Natural killer cell (primary cell): ENCODE data around the gene TMEM51. TPM values are rescaled to one million over a fixed set of nuclear protein-coding genes. Genes with fewer than 3 reads are reported as not detected.

Source experiments
- ATAC-seq, 3 donors: fragments of 150-1000 bp in 2 of 3; fragments of 200-7000 bp in 1 of 3; cut with Tn5 transposase; 1 replicate in 1 of 3; 2 replicates in 2 of 3; pipeline ENCODE4 v1.10.0; 2021; ENCODE audit warnings: mild to moderate bottlenecking in 2 of 3, moderate library complexity in 2 of 3
- DNase-seq, 2 donors: peaks; one replicate each; pipeline versions ENCODE4 v3.0.0 to v3.0.0-alpha.2; 2013 to 2021; ENCODE audit warnings: mixed read lengths in 1 of 2
- H3K27ac ChIP-seq: one replicate; pipeline ENCODE4 v1.5.1; 2013; ENCODE audit warnings: mild to moderate bottlenecking, low read length
- H3K27me3 ChIP-seq: one replicate; pipeline ENCODE4 v1.6.1; 2013; ENCODE audit warnings: low read length; ENCODE audit not compliant: control insufficient read depth, insufficient read depth
- H3K36me3 ChIP-seq: one replicate; pipeline ENCODE4 v1.6.1; 2013; ENCODE audit warnings: low read length; ENCODE audit not compliant: control insufficient read depth, insufficient read depth
- H3K4me1 ChIP-seq: one replicate; pipeline ENCODE4 v1.6.1; 2013; ENCODE audit warnings: low read length; ENCODE audit not compliant: control insufficient read depth, insufficient read depth
- H3K4me3 ChIP-seq: one replicate; pipeline ENCODE4 v1.5.1; 2013; ENCODE audit warnings: low read length
- H3K9me3 ChIP-seq: one replicate; pipeline ENCODE4 v1.6.1; 2013; ENCODE audit warnings: low read length; ENCODE audit not compliant: control insufficient read depth, insufficient read depth
- H3K27ac Mint-ChIP-seq, 2 donors: one replicate each; pipeline ENCODE4 v1.8.0; 2022; ENCODE audit warnings: mild to moderate bottlenecking in 2 of 2, mixed read lengths in 2 of 2, moderate library complexity in 1 of 2
- H3K27me3 Mint-ChIP-seq, 2 donors: one replicate each; pipeline ENCODE4 v1.8.0; 2022; ENCODE audit warnings: low read depth in 2 of 2, mixed read lengths in 2 of 2
- H3K36me3 Mint-ChIP-seq: one replicate; pipeline ENCODE4 v1.8.0; 2022; ENCODE audit warnings: mixed read lengths
- H3K4me1 Mint-ChIP-seq, 2 donors: one replicate each; pipeline ENCODE4 v1.8.0; 2022; ENCODE audit warnings: mixed read lengths in 2 of 2
- H3K4me3 Mint-ChIP-seq: one replicate; pipeline ENCODE4 v1.8.0; 2022; ENCODE audit warnings: mild to moderate bottlenecking, moderate library complexity, mixed read lengths
- H3K9me3 Mint-ChIP-seq, 2 donors: one replicate each; pipeline ENCODE4 v1.8.0; 2022; ENCODE audit warnings: mixed read lengths in 2 of 2
- WGBS: methylation state at CpG from one replicate; pipeline ENCODE4 v1.1.7; 2013; ENCODE audit warnings: missing lambda C conversion rate; ENCODE audit not compliant: insufficient coverage; 5-methylcytosine and 5-hydroxymethylcytosine counted together
- intact Hi-C: fragments of 100-400 bp; cut with micrococcal nuclease; formaldehyde crosslinking; loops from one replicate; pipeline ENCODE4 v1.14.2; 2022
- total RNA-seq, 4 donors: library from RNA; stranded (reverse); fragments of 120-200 nt in 1 of 4; gene quantifications; one replicate each; pipeline versions ENCODE4 v1.2.3 to v1.2.4, GENCODE V29; 2013 to 2022
- TF ChIP-seq, protein P1 (sequence below): fragments of 200-600 bp; IDR thresholded peaks from one replicate; pipeline ENCODE4 v1.8.0; 2022; ENCODE audit warnings: antibody characterized with exemption

TMEM51 gene
- total RNA-seq, 3 donors from 2014 or later (not counting 1 experiment from before 2014, with no cell fraction given): not detected

DNA sequence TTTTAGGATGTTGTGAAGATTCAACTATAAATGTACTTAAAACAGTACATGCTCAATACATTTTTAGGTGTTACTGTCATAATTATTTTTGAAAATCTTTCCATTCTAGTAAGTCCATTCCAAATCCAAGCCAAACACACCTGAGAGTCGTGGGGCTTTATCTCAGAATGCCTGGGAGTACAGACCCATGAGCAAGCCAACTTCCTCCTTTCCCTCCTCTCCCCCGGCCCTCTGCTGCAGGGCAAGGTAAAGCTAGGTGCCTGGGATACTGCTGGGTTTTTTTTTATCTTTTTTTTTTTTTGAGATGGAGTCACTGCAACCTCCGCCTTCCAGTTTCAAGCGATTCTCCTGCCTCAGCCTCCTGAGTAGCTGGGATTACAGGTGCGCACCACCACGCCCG lies 16.5 kb downstream of the TMEM51 start:
- Histone ChIP-seq H3K4me3 (no peak overlapping the region), H3K27me3 (no peaks in the 10 kb centered on the region), H3K4me1 (peaks cover 10% of the 10 kb centered on the region), H3K36me3 (no peaks in the 10 kb centered on the region), H3K27ac (no peak overlapping the region), H3K9me3 (no peaks in the 10 kb centered on the region)
- no peak overlapping the region for H3K27ac Mint-ChIP-seq
- peaks cover 10 to 14% of the 10 kb centered on the region in 2 donors for H3K4me1 Mint-ChIP-seq
- DNase-seq (no peak), ATAC-seq (no peak)
- H3K36me3 Mint-ChIP-seq: no peaks in the 10 kb centered on the region
- WGBS: 93% methylated on average over 6 of the region's 7 CpGs
- peaks cover 2 to 11% of the 10 kb centered on the region in 2 donors for H3K27me3 Mint-ChIP-seq
- intact Hi-C loops: no loop called here
- TF ChIP-seq, protein P1, sequence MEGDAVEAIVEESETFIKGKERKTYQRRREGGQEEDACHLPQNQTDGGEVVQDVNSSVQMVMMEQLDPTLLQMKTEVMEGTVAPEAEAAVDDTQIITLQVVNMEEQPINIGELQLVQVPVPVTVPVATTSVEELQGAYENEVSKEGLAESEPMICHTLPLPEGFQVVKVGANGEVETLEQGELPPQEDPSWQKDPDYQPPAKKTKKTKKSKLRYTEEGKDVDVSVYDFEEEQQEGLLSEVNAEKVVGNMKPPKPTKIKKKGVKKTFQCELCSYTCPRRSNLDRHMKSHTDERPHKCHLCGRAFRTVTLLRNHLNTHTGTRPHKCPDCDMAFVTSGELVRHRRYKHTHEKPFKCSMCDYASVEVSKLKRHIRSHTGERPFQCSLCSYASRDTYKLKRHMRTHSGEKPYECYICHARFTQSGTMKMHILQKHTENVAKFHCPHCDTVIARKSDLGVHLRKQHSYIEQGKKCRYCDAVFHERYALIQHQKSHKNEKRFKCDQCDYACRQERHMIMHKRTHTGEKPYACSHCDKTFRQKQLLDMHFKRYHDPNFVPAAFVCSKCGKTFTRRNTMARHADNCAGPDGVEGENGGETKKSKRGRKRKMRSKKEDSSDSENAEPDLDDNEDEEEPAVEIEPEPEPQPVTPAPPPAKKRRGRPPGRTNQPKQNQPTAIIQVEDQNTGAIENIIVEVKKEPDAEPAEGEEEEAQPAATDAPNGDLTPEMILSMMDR: no peak
- no peaks in the 10 kb centered on the region for H3K9me3 Mint-ChIP-seq
- H3K4me3 Mint-ChIP-seq: no peak overlapping the region

DNA sequence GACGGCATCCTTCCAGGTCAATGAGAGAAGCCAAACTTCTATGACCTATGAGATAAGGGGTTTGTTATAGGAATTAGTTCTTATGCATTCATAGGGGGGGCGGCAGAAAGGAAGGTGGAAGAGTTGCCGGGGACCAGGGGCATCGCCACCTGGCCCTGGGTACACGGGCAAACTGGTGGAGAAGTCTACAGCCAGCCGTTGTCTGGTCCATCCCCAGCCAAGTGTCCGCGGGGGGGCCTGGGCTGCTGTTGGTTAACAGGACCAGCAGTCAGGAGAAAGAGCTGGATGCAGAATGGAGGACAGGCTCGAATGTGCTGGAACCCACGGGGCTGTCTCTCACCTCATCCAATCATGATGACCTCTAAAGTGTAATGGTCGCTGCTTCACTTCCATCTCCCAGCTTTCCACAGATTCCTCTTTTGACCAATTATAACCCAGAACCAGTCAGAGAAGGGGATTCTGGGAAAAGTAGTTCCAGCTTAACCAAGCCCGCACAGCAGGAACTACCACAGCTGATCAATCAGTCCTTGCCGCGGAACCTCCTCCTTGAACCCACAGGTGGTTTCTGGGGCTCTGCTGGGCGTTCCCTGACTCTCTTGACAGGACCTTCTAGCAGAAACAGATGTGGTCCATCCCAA lies 17.8 kb downstream of the TMEM51 start:
- H3K27me3 Mint-ChIP-seq: peaks cover 7 to 11% of the 10 kb centered on the region in 2 donors
- Histone ChIP-seq H3K9me3 (no peaks in the 10 kb centered on the region), H3K4me1 (peaks cover 10% of the 10 kb centered on the region), H3K27ac (no peak overlapping the region), H3K27me3 (no peaks in the 10 kb centered on the region), H3K4me3 (no peak overlapping the region), H3K36me3 (no peaks in the 10 kb centered on the region)
- TF ChIP-seq, protein P1: no peak
- 83% methylated on average over 15 of the region's 15 CpGs for whole genome bisulfite sequencing
- no peak overlapping the region for H3K27ac Mint-ChIP-seq
- peaks cover 10 to 23% of the 10 kb centered on the region in 2 donors for H3K4me1 Mint-ChIP-seq
- no peak for DNase-seq
- ATAC-seq: no peak
- H3K4me3 Mint-ChIP-seq: no peak overlapping the region
- H3K36me3 Mint-ChIP-seq: no peaks in the 10 kb centered on the region
- intact Hi-C loops: no loop called here
- no peaks in the 10 kb centered on the region for H3K9me3 Mint-ChIP-seq

DNA sequence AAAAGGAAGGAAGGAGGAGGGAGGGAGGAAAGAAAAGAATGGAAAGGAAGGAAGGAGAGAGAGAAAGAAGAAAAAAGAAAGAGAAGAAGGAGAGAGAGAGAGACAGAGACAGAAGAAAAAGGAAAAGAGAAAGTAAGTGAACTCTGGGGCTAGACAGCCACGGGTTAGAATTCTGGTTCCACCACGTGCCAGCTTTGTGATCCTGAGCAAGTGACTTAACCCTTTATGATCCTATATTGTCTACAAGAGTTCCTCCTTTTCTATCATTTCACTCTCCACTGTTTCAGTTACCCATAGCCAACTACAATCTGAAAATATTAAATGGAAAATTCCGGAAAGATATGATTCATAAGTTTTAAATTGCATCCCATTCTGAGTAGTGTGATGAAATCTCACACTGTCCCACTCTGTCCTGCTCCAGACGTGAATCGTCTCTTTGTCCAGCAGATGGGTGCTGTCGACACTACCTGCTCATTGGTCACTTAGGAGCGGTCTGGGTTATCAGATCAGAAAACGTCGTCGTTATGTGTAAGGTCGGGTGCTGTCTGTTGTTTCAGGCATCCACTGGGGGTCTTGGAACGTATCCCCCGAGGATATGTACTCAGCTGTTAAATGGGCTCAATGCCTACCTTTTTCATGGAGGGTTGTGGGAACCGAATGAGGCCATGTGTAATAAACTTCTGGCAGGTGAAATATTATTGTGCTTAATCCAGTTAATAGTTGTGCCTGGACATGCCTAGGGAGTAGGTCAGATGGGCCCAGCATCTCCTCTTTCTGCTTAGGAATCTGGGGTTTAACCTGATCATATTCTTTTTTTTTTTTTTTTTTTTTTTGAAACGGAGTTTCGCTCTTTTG lies 19.1 kb downstream of the TMEM51 start:
- Mint-ChIP-seq H3K27me3 (peaks cover 11 to 13% of the 10 kb centered on the region in 2 donors), H3K4me3 (no peak overlapping the region), H3K36me3 (no peaks in the 10 kb centered on the region), H3K27ac (no peak overlapping the region), H3K9me3 (no peaks in the 10 kb centered on the region), H3K4me1 (peaks cover 10 to 23% of the 10 kb centered on the region in 2 donors)
- DNase-seq (no peak), ATAC-seq (no peak)
- 80% methylated on average over 16 of the region's 16 CpGs for WGBS
- H3K36me3 ChIP-seq: no peaks in the 10 kb centered on the region
- no peak overlapping the region for H3K4me3 ChIP-seq
- intact Hi-C loops: no loop called here
- no peak overlapping the region for H3K27ac ChIP-seq
- H3K27me3 ChIP-seq: no peaks in the 10 kb centered on the region
- TF ChIP-seq, protein P1: no peak
- H3K4me1 ChIP-seq: peaks cover 10% of the 10 kb centered on the region
- H3K9me3 ChIP-seq: no peaks in the 10 kb centered on the region
